H9 (cell line): ENCODE results near the gene BHLHE40. TPM values are rescaled to one million over a fixed set of nuclear protein-coding genes. Genes with fewer than 3 reads are reported as not detected.

Experiments used
- DNase-seq: peaks from one replicate; pipeline ENCODE4 v3.0.0-alpha.2; 2017
- H2AFZ ChIP-seq: one replicate; pipeline ENCODE4 v1.6.1; 2013; ENCODE audit warnings: mild to moderate bottlenecking, low read length, control low read depth, moderate library complexity
- H2AK5ac ChIP-seq: 2 replicates; pipeline ENCODE4 v1.6.1; 2013; ENCODE audit warnings: low read length, control low read depth, mixed read lengths; ENCODE audit not compliant: insufficient read length
- H2BK120ac ChIP-seq: one replicate; pipeline ENCODE4 v1.6.1; 2013; ENCODE audit warnings: low read depth, mild to moderate bottlenecking, low read length, control low read depth, inconsistent platforms; ENCODE audit not compliant: poor library complexity, severe bottlenecking
- H2BK12ac ChIP-seq: 2 replicates; pipeline ENCODE4 v1.6.1; 2013; ENCODE audit warnings: low read length, control low read depth, mixed read lengths, low read depth; ENCODE audit not compliant: insufficient read length
- H2BK15ac ChIP-seq: 2 replicates; pipeline ENCODE4 v1.6.1; 2013; ENCODE audit warnings: low read depth, low read length, control low read depth
- H2BK20ac ChIP-seq: one replicate; pipeline ENCODE4 v1.6.1; 2013; ENCODE audit warnings: low read depth, mild to moderate bottlenecking, low read length, control low read depth, inconsistent platforms; ENCODE audit not compliant: poor library complexity, severe bottlenecking
- H2BK5ac ChIP-seq: 2 replicates; pipeline ENCODE4 v1.6.1; 2013; ENCODE audit warnings: low read length, control low read depth, mixed read lengths; ENCODE audit not compliant: insufficient read length
- H3K14ac ChIP-seq: 2 replicates; pipeline ENCODE4 v1.6.1; 2013; ENCODE audit warnings: low read length, control low read depth; ENCODE audit not compliant: insufficient read depth
- H3K18ac ChIP-seq: 2 replicates; pipeline ENCODE4 v1.6.1; 2013; ENCODE audit warnings: low read depth, mild to moderate bottlenecking, mixed read lengths, low read length, control low read depth; ENCODE audit not compliant: insufficient read length
- H3K23ac ChIP-seq: 2 replicates; pipeline ENCODE4 v1.6.1; 2013; ENCODE audit warnings: low read length, control low read depth, mixed read lengths, low read depth; ENCODE audit not compliant: insufficient read length
- H3K23me2 ChIP-seq: 2 replicates; pipeline ENCODE4 v1.6.1; 2013; ENCODE audit warnings: low read depth, mild to moderate bottlenecking, mixed read lengths, low read length, control low read depth; ENCODE audit not compliant: insufficient read length, poor library complexity, severe bottlenecking
- H3K27ac ChIP-seq: 2 replicates; pipeline ENCODE4 v1.5.1; 2013; ENCODE audit warnings: low read length, control low read depth, mixed read lengths, low read depth; ENCODE audit not compliant: insufficient read length
- H3K27me3 ChIP-seq: 2 replicates; pipeline ENCODE4 v1.6.1; 2013; ENCODE audit warnings: low read length, control low read depth, inconsistent platforms; ENCODE audit not compliant: insufficient read depth
- H3K4ac ChIP-seq: 2 replicates; pipeline ENCODE4 v1.6.1; 2013; ENCODE audit warnings: low read depth, mild to moderate bottlenecking, control low read depth, inconsistent platforms, low read length, moderate library complexity
- H3K4me1 ChIP-seq: 2 replicates; pipeline ENCODE4 v1.6.1; 2013; ENCODE audit warnings: low read length, control low read depth, inconsistent platforms; ENCODE audit not compliant: insufficient read depth
- H3K4me2 ChIP-seq: 2 replicates; pipeline ENCODE4 v1.6.1; 2013; ENCODE audit warnings: low read length, control low read depth, mixed read lengths; ENCODE audit not compliant: insufficient read length, insufficient read depth
- H3K56ac ChIP-seq: 2 replicates; pipeline ENCODE4 v1.6.1; 2013; ENCODE audit warnings: low read depth, mild to moderate bottlenecking, mixed read lengths, low read length, control low read depth; ENCODE audit not compliant: insufficient read length
- H3K79me1 ChIP-seq: 2 replicates; pipeline ENCODE4 v1.6.1; 2013; ENCODE audit warnings: low read depth, mild to moderate bottlenecking, moderate library complexity, low read length, control low read depth, inconsistent platforms; ENCODE audit not compliant: insufficient read depth, poor library complexity, severe bottlenecking
- H3K79me2 ChIP-seq: 2 replicates; pipeline ENCODE4 v1.6.1; 2013; ENCODE audit warnings: low read length, control low read depth, inconsistent platforms; ENCODE audit not compliant: insufficient read depth
- H3K9ac ChIP-seq: 2 replicates; pipeline ENCODE4 v1.6.1; 2013; ENCODE audit warnings: low read length, control low read depth, mixed read lengths; ENCODE audit not compliant: insufficient read length; ENCODE audit errors: extremely low read depth
- H3K9me3 ChIP-seq: one replicate; pipeline ENCODE4 v1.6.1; 2013; ENCODE audit warnings: low read depth, low read length, inconsistent platforms; ENCODE audit not compliant: control insufficient read depth
- H3T11ph ChIP-seq: one replicate; pipeline ENCODE4 v1.6.1; 2013; ENCODE audit warnings: mild to moderate bottlenecking, low read length, control low read depth, inconsistent platforms
- H4K20me1 ChIP-seq: one replicate; pipeline ENCODE4 v1.6.1; 2013; ENCODE audit not compliant: control insufficient read depth, insufficient read length, insufficient read depth
- H4K5ac ChIP-seq: 2 replicates; pipeline ENCODE4 v1.6.1; 2013; ENCODE audit warnings: low read depth, mild to moderate bottlenecking, mixed read lengths, low read length, control low read depth; ENCODE audit not compliant: insufficient read length
- H4K8ac ChIP-seq: replicated peaks from 2 replicates; pipeline ENCODE4 v1.6.1; 2013; ENCODE audit warnings: low read length, control low read depth, mixed read lengths, low read depth; ENCODE audit not compliant: insufficient read length
- H4K91ac ChIP-seq: 2 replicates; pipeline ENCODE4 v1.6.1; 2013; ENCODE audit warnings: low read depth, mild to moderate bottlenecking, moderate library complexity, mixed read lengths, low read length, control low read depth; ENCODE audit not compliant: insufficient read length
- H3K27ac Mint-ChIP-seq, 3 experiments: 2 replicates in 2 of 3; 3 replicates in 1 of 3; pipeline ENCODE4 v1.8.0; 2020 to 2021; ENCODE audit warnings: mixed read lengths in 3 of 3, mild to moderate bottlenecking in 1 of 3, moderate library complexity in 1 of 3
- H3K27me3 Mint-ChIP-seq: 2 replicates; pipeline ENCODE4 v1.8.0; 2021; ENCODE audit warnings: low read depth, mild to moderate bottlenecking, moderate library complexity, mixed read lengths
- H3K36me3 Mint-ChIP-seq, 3 experiments: 2 replicates in 2 of 3; 3 replicates in 1 of 3; pipeline ENCODE4 v1.8.0; 2020 to 2021; ENCODE audit warnings: low read depth in 3 of 3, mixed read lengths in 3 of 3; ENCODE audit not compliant: insufficient read depth in 1 of 3
- H3K4me1 Mint-ChIP-seq, 2 experiments: 2 replicates each; pipeline ENCODE4 v1.8.0; 2020; ENCODE audit warnings: mixed read lengths in 2 of 2
- H3K4me3 Mint-ChIP-seq, 2 experiments: 2 replicates in 1 of 2; 3 replicates in 1 of 2; pipeline ENCODE4 v1.8.0; 2020 to 2021; ENCODE audit warnings: mild to moderate bottlenecking in 2 of 2, mixed read lengths in 2 of 2, moderate library complexity in 1 of 2
- H3K9me3 Mint-ChIP-seq, 2 experiments: 2 replicates in 1 of 2; 3 replicates in 1 of 2; pipeline ENCODE4 v1.8.0; 2020; ENCODE audit warnings: mild to moderate bottlenecking in 2 of 2, mixed read lengths in 2 of 2, moderate library complexity in 1 of 2
- WGBS: extraction: QIAGEN DNeasy Blood & Tissue Kit; methylation state at CpG from one replicate; pipeline ENCODE4 v1.1.7; 2013; ENCODE audit warnings: missing lambda C conversion rate, low lambda C conversion rate, mixed read lengths; ENCODE audit not compliant: insufficient read length; ENCODE audit errors: extremely low coverage; 5-methylcytosine and 5-hydroxymethylcytosine counted together
- total RNA-seq: library from RNA; stranded (reverse); gene quantifications from 2 replicates; pipeline ENCODE4 v1.2.1, GENCODE V29; 2021
- TF ChIP-seq, protein P1 (sequence below): fragments of 200-600 bp; sonication (generic); conservative IDR thresholded peaks from 3 replicates; pipeline ENCODE4 v1.8.0; 2021; ENCODE audit warnings: antibody characterized with exemption, mild to moderate bottlenecking

BHLHE40 gene
- total RNA-seq, 1 experiment from 2014 or later, result 4.1 TPM

DNA sequence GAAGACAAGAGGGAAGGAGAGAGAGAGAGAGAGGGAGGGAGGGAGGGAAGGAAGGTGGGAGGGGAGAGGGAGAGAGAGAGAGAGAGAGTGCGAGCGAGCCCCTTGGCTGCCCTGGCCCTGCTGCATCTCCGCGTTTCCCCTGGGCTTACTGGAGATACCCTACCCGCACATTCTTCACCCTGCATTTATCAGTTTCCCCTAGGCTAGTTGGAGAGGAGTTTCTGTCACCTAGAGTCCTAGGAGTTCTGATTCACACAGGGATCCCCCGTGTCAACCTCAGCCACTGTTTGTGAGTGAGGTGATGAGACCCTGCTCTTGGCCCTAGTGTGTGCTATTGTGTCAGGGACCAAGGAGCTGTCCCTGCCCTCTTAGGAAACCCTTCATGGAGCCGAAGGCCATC, 18.7 kb downstream of the BHLHE40 start:
- H3K23ac ChIP-seq, result no peak overlapping the region
- H3K56ac ChIP-seq, result no peak overlapping the region
- DNase-seq, result no peak
- no peak overlapping the region for H2BK5ac ChIP-seq
- H2AFZ ChIP-seq, result no peak overlapping the region
- no peaks in the 10 kb centered on the region for H3K27me3 ChIP-seq
- no peaks in the 10 kb centered on the region for H3K23me2 ChIP-seq
- peak overlapping the region; percentile 1; the same call in 1 of the 2 replicates for H3K14ac ChIP-seq
- H2BK120ac ChIP-seq, result no peak overlapping the region
- H2AK5ac ChIP-seq, result no peak overlapping the region
- no peaks in the 10 kb centered on the region for H3K79me2 ChIP-seq
- Mint-ChIP-seq H3K27me3 (peaks cover 7% of the 10 kb centered on the region), H3K27ac (peak overlapping the region in 1 of 3 experiments; percentile 86; a peak in 2 of 7 replicates), H3K9me3 (no peaks in the 10 kb centered on the region), H3K4me3 (no peak overlapping the region), H3K4me1 (peaks cover 17 to 27% of the 10 kb centered on the region in 2 experiments), H3K36me3 (no peaks in the 10 kb centered on the region)
- no peak overlapping the region for H3K4ac ChIP-seq
- H3T11ph ChIP-seq, result no peak overlapping the region
- no peak overlapping the region for H2BK15ac ChIP-seq
- H3K9me3 ChIP-seq, result no peaks in the 10 kb centered on the region
- TF ChIP-seq, protein P1, sequence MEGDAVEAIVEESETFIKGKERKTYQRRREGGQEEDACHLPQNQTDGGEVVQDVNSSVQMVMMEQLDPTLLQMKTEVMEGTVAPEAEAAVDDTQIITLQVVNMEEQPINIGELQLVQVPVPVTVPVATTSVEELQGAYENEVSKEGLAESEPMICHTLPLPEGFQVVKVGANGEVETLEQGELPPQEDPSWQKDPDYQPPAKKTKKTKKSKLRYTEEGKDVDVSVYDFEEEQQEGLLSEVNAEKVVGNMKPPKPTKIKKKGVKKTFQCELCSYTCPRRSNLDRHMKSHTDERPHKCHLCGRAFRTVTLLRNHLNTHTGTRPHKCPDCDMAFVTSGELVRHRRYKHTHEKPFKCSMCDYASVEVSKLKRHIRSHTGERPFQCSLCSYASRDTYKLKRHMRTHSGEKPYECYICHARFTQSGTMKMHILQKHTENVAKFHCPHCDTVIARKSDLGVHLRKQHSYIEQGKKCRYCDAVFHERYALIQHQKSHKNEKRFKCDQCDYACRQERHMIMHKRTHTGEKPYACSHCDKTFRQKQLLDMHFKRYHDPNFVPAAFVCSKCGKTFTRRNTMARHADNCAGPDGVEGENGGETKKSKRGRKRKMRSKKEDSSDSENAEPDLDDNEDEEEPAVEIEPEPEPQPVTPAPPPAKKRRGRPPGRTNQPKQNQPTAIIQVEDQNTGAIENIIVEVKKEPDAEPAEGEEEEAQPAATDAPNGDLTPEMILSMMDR, result no peak
- no peak overlapping the region for H2BK20ac ChIP-seq
- H3K27ac ChIP-seq, result no peak overlapping the region
- H3K18ac ChIP-seq, result no peak overlapping the region
- no peaks in the 10 kb centered on the region for H3K79me1 ChIP-seq
- no peak overlapping the region for H4K91ac ChIP-seq
- no peaks in the 10 kb centered on the region for H4K20me1 ChIP-seq
- H3K9ac ChIP-seq, result no peak overlapping the region
- WGBS, result no CpG with 5 or more reads among the region's 7 CpGs
- H4K5ac ChIP-seq, result no peak overlapping the region
- no peak overlapping the region for H2BK12ac ChIP-seq
- H4K8ac ChIP-seq, result no peak overlapping the region
- H3K4me1 ChIP-seq, result no peaks in the 10 kb centered on the region
- H3K4me2 ChIP-seq, result no peak overlapping the region
